ENCODE measurements around the gene PLCB1. TPM values are rescaled to one million over a fixed set of nuclear protein-coding genes. Genes with fewer than 3 reads are reported as not detected.

PLCB1 gene
- total RNA-seq, 1 experiment from 2014 or later = 11.3 TPM

- TF ChIP-seq ATF6 (CRISPR knock-in tag; IDR thresholded peaks at IDR 0.05) (no peak), IRF1 (CRISPR knock-in tag; IDR thresholded peaks at IDR 0.05) (no peak)
Observed at GRCh38 chr20:8115436-8115835, 16.6 kb upstream of the PLCB1 start (continued).

GRCh38 chr20:8116067-8116811 is 15.8 kb upstream of the PLCB1 start:
- H3K27ac Mint-ChIP-seq = no peak overlapping the region
- no peak overlapping the region for H3K4me3 Mint-ChIP-seq
- peaks cover 9% of the 10 kb centered on the region; the same call in 1 of the 2 replicates for H3K27me3 Mint-ChIP-seq (ENCODE audit: low read depth)
- ATAC-seq (no peak), DNase-seq (ENCODE audit: low spot score) (no peak)
- peaks cover 15% of the 10 kb centered on the region for H3K36me3 Mint-ChIP-seq
- ChIA-PET CTCF (interaction anchor here (1.3 kb wide), 1 partner anchor 11 kb away, joined by 3 read pairs; no protein-coding TSS in a partner anchor), POLR2A (no interaction called here)
- peaks cover 18% of the 10 kb centered on the region for H3K4me1 Mint-ChIP-seq
- peaks cover 24% of the 10 kb centered on the region for H3K9me3 Mint-ChIP-seq
- no peak for TF ChIP-seq NFATC4 (CRISPR knock-in tag; IDR thresholded peaks at IDR 0.05)

- ATAC-seq (no peak), DNase-seq (ENCODE audit: low spot score) (no peak)
- CTCF ChIA-PET = interaction anchor here (0.6 kb wide), 2 partner anchors 9 to 605 kb away, joined by 3 read pairs; no protein-coding TSS in a partner anchor
- Mint-ChIP-seq H3K36me3 (peaks cover 13% of the 10 kb centered on the region), H3K27me3 (ENCODE audit: low read depth) (peaks cover 8% of the 10 kb centered on the region; the same call in 1 of the 2 replicates), H3K27ac (no peak overlapping the region), H3K4me1 (peaks cover 18% of the 10 kb centered on the region), H3K9me3 (peaks cover 23% of the 10 kb centered on the region), H3K4me3 (no peak overlapping the region)
- POLR2A ChIA-PET = no interaction called here
- TF ChIP-seq KAT7 (CRISPR knock-in tag; IDR thresholded peaks at IDR 0.05; ENCODE audit: borderline replicate concordance) (no peak), JAZF1 (CRISPR knock-in tag; IDR thresholded peaks at IDR 0.05) (no peak), ETV6 (CRISPR knock-in tag; IDR thresholded peaks at IDR 0.05) (no peak), RELA (CRISPR knock-in tag; IDR thresholded peaks at IDR 0.05; ENCODE audit: borderline replicate concordance) (no peak), ZBTB43 (CRISPR knock-in tag; IDR thresholded peaks at IDR 0.05) (no peak), ZSCAN18 (CRISPR knock-in tag; IDR thresholded peaks at IDR 0.05) (no peak), ZNF512 (CRISPR knock-in tag; IDR thresholded peaks at IDR 0.05; ENCODE audit: borderline replicate concordance) (no peak), ZBTB21 (CRISPR knock-in tag; IDR thresholded peaks at IDR 0.05; ENCODE audit: borderline replicate concordance) (no peak), ZNF232 (CRISPR knock-in tag; IDR thresholded peaks at IDR 0.05) (no peak), SP1 (CRISPR knock-in tag; conservative IDR thresholded peaks at IDR 0.05) (no peak), EMX1 (CRISPR knock-in tag; IDR thresholded peaks at IDR 0.05) (no peak), ATF6 (CRISPR knock-in tag; IDR thresholded peaks at IDR 0.05) (no peak), USF2 (CRISPR knock-in tag; IDR thresholded peaks at IDR 0.05) (no peak), ZNF121 (CRISPR knock-in tag; IDR thresholded peaks at IDR 0.05) (no peak), ZNF423 (CRISPR knock-in tag; IDR thresholded peaks at IDR 0.05) (no peak), FOXP4 (CRISPR knock-in tag; IDR thresholded peaks at IDR 0.05) (no peak), CREB1 (CRISPR knock-in tag; IDR thresholded peaks at IDR 0.05) (no peak)
Observed at GRCh38 chr20:8117636-8118035, 14.4 kb upstream of the PLCB1 start.

Data from WTC11 (cell line).